ENCODE measurements around the gene ZBTB7C. TPM values are rescaled to one million over a fixed set of nuclear protein-coding genes. Genes with fewer than 3 reads are reported as not detected.

ZBTB7C gene
- total RNA-seq, 3 donors from 2014 or later, result 5.6 to 26.5 (median 6.1) TPM

DNA sequence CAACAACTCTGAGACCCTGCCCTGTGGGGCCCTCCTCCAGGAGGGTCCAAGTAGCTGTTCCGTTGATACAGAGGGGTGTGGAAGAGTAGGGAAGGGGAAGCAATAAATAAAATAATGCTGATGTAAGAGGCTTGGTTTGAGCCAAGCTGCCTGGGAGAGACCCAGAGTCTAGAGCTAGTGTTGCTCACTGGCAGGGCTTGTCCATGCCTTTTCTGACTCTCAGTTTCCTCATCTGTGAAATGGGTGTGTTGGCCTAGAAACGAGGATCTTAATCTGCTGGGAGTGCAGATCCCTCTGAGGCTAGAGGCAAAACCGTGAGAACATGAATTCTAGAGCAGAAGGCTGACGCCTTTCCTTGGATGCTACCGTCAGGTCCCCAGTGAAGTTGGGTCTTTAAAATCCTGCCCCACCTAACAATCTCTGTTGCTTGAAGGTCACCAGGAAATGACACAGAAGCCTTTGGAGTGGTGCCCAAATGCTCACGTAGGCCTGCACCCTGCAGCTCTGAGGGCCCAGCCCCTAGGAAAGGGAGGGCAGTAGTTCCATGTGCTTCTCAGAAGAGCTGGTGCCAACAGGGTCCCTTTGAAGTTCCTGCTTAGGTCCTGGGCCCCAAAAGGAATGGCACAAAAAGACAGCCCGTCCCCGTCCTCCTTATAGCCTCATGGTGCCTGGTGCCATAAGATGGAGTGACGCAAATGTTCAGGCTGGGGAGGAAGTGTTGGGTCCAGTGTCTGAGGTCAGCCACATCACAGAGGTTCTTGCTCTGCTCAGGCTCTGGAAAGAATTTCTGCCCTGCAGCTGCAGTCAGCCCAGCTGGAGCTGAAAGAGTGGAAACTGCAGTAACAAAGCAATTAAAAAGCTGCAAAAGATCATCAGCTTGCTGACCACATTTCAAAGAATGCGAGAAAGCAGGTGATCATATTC lies 405.5 kb downstream of the ZBTB7C start:
- TF ChIP-seq, protein P1, sequence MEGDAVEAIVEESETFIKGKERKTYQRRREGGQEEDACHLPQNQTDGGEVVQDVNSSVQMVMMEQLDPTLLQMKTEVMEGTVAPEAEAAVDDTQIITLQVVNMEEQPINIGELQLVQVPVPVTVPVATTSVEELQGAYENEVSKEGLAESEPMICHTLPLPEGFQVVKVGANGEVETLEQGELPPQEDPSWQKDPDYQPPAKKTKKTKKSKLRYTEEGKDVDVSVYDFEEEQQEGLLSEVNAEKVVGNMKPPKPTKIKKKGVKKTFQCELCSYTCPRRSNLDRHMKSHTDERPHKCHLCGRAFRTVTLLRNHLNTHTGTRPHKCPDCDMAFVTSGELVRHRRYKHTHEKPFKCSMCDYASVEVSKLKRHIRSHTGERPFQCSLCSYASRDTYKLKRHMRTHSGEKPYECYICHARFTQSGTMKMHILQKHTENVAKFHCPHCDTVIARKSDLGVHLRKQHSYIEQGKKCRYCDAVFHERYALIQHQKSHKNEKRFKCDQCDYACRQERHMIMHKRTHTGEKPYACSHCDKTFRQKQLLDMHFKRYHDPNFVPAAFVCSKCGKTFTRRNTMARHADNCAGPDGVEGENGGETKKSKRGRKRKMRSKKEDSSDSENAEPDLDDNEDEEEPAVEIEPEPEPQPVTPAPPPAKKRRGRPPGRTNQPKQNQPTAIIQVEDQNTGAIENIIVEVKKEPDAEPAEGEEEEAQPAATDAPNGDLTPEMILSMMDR (IDR thresholded peaks at IDR 0.05), result no peak
- TF ChIP-seq POLR2A (IDR thresholded peaks at IDR 0.05) (no peak), POLR2AphosphoS5 (IDR thresholded peaks at IDR 0.05) (no peak)
- H3K4me1 ChIP-seq, result peaks cover 0 to 1% of the 10 kb centered on the region in 2 donors
- no peaks in the 10 kb centered on the region for H3K36me3 ChIP-seq
- peak overlapping the region; percentile 64 to 73 for H3K27ac ChIP-seq
- intact Hi-C loops (cut with DNase I; ENCODE audit: low total_unique reads), result no loop called here
- H3K9me3 ChIP-seq, result no peaks in the 10 kb centered on the region
- H3K4me3 ChIP-seq, result no peak overlapping the region
- no peaks in the 10 kb centered on the region for H3K27me3 ChIP-seq
- no peak for DNase-seq (ENCODE audit: low spot score in 2 of 2)

DNA sequence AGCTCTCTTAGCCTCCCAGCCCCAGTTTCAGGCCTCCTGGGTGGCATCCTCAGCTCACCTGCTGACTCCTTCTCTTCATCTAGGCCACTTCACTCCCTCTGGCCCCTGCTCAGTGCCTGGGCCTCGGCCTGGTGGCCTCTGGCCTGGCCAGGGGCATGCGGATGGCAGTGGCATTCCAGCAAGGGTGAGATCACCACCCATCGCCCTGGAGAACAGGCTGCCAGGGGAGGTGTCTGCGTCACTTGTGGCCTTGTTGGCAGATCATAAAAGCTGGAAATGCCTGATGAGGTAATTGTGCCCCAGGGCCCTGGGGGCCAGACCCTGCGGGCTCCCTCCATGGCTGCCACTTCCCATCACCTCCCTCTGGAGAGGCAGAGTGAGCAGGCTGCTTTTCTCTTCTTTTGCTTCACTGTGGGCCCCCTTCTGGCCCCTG lies 406.2 kb downstream of the ZBTB7C start:
- no peaks in the 10 kb centered on the region for H3K4me1 ChIP-seq
- H3K9me3 ChIP-seq, result no peaks in the 10 kb centered on the region
- peak in 1 of 2 donors; percentile 68 for DNase-seq (ENCODE audit: low spot score in 2 of 2)
- TF ChIP-seq POLR2A (IDR thresholded peaks at IDR 0.05) (no peak), POLR2AphosphoS5 (IDR thresholded peaks at IDR 0.05) (peak in 1 of 3 donors; percentile 37)
- TF ChIP-seq, protein P1 (IDR thresholded peaks at IDR 0.05), result no peak
- no peaks in the 10 kb centered on the region for H3K36me3 ChIP-seq
- no peaks in the 10 kb centered on the region for H3K27me3 ChIP-seq
- H3K4me3 ChIP-seq, result no peak overlapping the region
- H3K27ac ChIP-seq, result peak overlapping the region; percentile 69 to 73
- intact Hi-C loops (cut with DNase I; ENCODE audit: low total_unique reads), result no loop called here

DNA sequence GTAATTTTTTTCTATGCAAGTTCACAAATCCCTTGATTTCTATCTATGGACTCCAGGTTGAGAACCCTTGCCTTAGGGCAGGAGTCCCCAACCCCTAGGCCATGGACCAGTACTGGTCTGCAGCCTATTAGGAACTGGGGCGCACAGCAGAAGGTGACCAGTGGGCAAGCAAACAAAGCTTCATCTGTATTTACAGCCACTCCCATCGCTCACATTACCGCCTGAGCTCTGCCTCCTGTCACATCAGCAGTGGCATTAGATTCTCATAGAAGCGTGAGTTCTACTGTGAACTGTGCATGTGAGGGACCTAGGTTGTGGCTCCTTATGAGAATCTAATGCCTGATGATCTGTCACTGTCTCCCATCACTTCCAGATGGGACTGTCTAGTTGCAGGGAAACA lies 408.5 kb downstream of the ZBTB7C start:
- no peak for TF ChIP-seq POLR2A (IDR thresholded peaks at IDR 0.05)
- no peak for TF ChIP-seq POLR2AphosphoS5 (IDR thresholded peaks at IDR 0.05)
- TF ChIP-seq, protein P1 (IDR thresholded peaks at IDR 0.05), result no peak
- Histone ChIP-seq H3K27ac (no peak overlapping the region), H3K4me3 (no peak overlapping the region), H3K9me3 (no peaks in the 10 kb centered on the region), H3K27me3 (no peaks in the 10 kb centered on the region), H3K36me3 (no peaks in the 10 kb centered on the region), H3K4me1 (no peaks in the 10 kb centered on the region)
- intact Hi-C loops (cut with DNase I; ENCODE audit: low total_unique reads), result no loop called here
- no peak for DNase-seq (ENCODE audit: low spot score in 2 of 2)

DNA sequence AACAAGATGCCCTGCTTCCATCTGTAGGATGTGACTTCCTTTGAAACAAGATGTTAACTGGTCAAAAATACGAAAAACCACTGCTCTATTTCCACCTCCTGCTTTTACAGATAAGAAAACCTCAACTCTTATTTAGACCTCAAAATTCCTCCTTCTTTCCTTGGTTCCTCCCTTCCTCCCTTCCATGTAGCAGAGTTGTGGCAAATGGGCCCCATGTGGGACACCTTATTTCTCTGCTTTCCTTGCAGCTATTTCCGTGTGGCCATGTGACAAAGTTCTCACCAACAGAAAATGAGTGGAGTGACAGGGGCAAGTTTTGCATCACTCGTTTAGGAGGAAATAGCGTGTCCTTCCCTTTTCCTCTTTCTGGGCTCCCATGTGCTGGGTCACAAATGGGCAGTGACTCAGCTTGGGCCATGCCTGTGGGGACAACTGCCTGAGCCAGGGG lies 409.4 kb downstream of the ZBTB7C start:
- intact Hi-C loops (cut with DNase I; ENCODE audit: low total_unique reads), result no loop called here

More for the DNA sequence above, 409.4 kb downstream of the ZBTB7C start:
- DNase-seq (ENCODE audit: low spot score in 2 of 2), result no peak
- Histone ChIP-seq H3K27ac (no peak overlapping the region), H3K27me3 (no peaks in the 10 kb centered on the region), H3K4me3 (no peak overlapping the region), H3K36me3 (no peaks in the 10 kb centered on the region), H3K9me3 (no peaks in the 10 kb centered on the region), H3K4me1 (no peaks in the 10 kb centered on the region)
- no peak for TF ChIP-seq POLR2AphosphoS5 (IDR thresholded peaks at IDR 0.05)
- TF ChIP-seq, protein P1 (IDR thresholded peaks at IDR 0.05), result no peak
- TF ChIP-seq POLR2A (IDR thresholded peaks at IDR 0.05), result no peak
